Measurements from ENCODE around the gene LRRTM3.

LRRTM3 gene

GRCh38 chr10:67049988-67050387 lies 124.2 kb downstream of the LRRTM3 start:
- Histone ChIP-seq H3K27me3 (no peaks in the 10 kb centered on the region), H3K4me2 (no peak overlapping the region), H3K4me1 (no peaks in the 10 kb centered on the region), H3K4me3 (no peak overlapping the region), H3K9me3 (no peaks in the 10 kb centered on the region), H3K36me3 (no peaks in the 10 kb centered on the region), H3K9ac (no peak overlapping the region), H4K20me1 (no peaks in the 10 kb centered on the region), H3K27ac (no peak overlapping the region)
- no peak for TF ChIP-seq Cebpa-rat (IDR thresholded peaks at IDR 0.05)

- H3K4me1 ChIP-seq, result no peaks in the 10 kb centered on the region
- TF ChIP-seq Cebpa-rat (IDR thresholded peaks at IDR 0.05), result no peak
- H3K27ac ChIP-seq, result no peak overlapping the region
- no peak overlapping the region for H3K9ac ChIP-seq
- no peaks in the 10 kb centered on the region for H4K20me1 ChIP-seq
- H3K9me3 ChIP-seq, result no peaks in the 10 kb centered on the region
- H3K27me3 ChIP-seq, result no peaks in the 10 kb centered on the region
- no peak overlapping the region for H3K4me2 ChIP-seq
- no peak overlapping the region for H3K4me3 ChIP-seq
- no peaks in the 10 kb centered on the region for H3K36me3 ChIP-seq
These were observed 124.6 kb downstream of the LRRTM3 start for GRCh38 chr10:67050415-67050814.

GRCh38 chr10:67072654-67073053 lies 146.8 kb downstream of the LRRTM3 start:
- Histone ChIP-seq H3K4me1 (no peaks in the 10 kb centered on the region), H3K9ac (no peak overlapping the region), H3K27me3 (no peaks in the 10 kb centered on the region), H3K36me3 (no peaks in the 10 kb centered on the region), H3K4me2 (no peak overlapping the region), H4K20me1 (no peaks in the 10 kb centered on the region), H3K4me3 (no peak overlapping the region), H3K27ac (no peak overlapping the region), H3K9me3 (no peaks in the 10 kb centered on the region)
- no peak for TF ChIP-seq Cebpa-rat (IDR thresholded peaks at IDR 0.05)

- Histone ChIP-seq H4K20me1 (no peaks in the 10 kb centered on the region), H3K4me1 (no peaks in the 10 kb centered on the region), H3K9ac (no peak overlapping the region), H3K4me2 (no peak overlapping the region), H3K27me3 (no peaks in the 10 kb centered on the region), H3K36me3 (no peaks in the 10 kb centered on the region), H3K9me3 (no peaks in the 10 kb centered on the region), H3K27ac (no peak overlapping the region), H3K4me3 (no peak overlapping the region)
- no peak for TF ChIP-seq Cebpa-rat (IDR thresholded peaks at IDR 0.05)
These were observed 149.7 kb downstream of the LRRTM3 start for GRCh38 chr10:67075491-67075971.

- Histone ChIP-seq H3K36me3 (no peaks in the 10 kb centered on the region), H3K4me2 (no peak overlapping the region), H3K4me1 (no peaks in the 10 kb centered on the region), H3K9me3 (no peaks in the 10 kb centered on the region), H3K4me3 (no peak overlapping the region), H3K27ac (no peak overlapping the region), H3K9ac (no peak overlapping the region), H4K20me1 (no peaks in the 10 kb centered on the region), H3K27me3 (no peaks in the 10 kb centered on the region)
- no peak for TF ChIP-seq Cebpa-rat (IDR thresholded peaks at IDR 0.05)
These were observed 150.3 kb downstream of the LRRTM3 start for GRCh38 chr10:67076144-67076543.

GRCh38 chr10:67077376-67077775 lies 151.5 kb downstream of the LRRTM3 start:
- H3K4me3 ChIP-seq, result no peak overlapping the region
- no peaks in the 10 kb centered on the region for H4K20me1 ChIP-seq
- H3K27ac ChIP-seq, result no peak overlapping the region
- H3K9me3 ChIP-seq, result no peaks in the 10 kb centered on the region
- TF ChIP-seq Cebpa-rat (IDR thresholded peaks at IDR 0.05), result no peak
- H3K9ac ChIP-seq, result no peak overlapping the region
- H3K4me1 ChIP-seq, result no peaks in the 10 kb centered on the region
- no peaks in the 10 kb centered on the region for H3K36me3 ChIP-seq
- H3K4me2 ChIP-seq, result no peak overlapping the region
- H3K27me3 ChIP-seq, result no peaks in the 10 kb centered on the region

- H4K20me1 ChIP-seq, result no peaks in the 10 kb centered on the region
- no peak for TF ChIP-seq Cebpa-rat (IDR thresholded peaks at IDR 0.05)
- H3K9me3 ChIP-seq, result no peaks in the 10 kb centered on the region
- H3K36me3 ChIP-seq, result no peaks in the 10 kb centered on the region
- H3K4me3 ChIP-seq, result no peak overlapping the region
- no peak overlapping the region for H3K4me2 ChIP-seq
- no peaks in the 10 kb centered on the region for H3K27me3 ChIP-seq
- no peak overlapping the region for H3K27ac ChIP-seq
- no peak overlapping the region for H3K9ac ChIP-seq
- H3K4me1 ChIP-seq, result no peaks in the 10 kb centered on the region
These were observed 153.3 kb downstream of the LRRTM3 start for GRCh38 chr10:67079126-67079525.

- TF ChIP-seq Cebpa-rat (IDR thresholded peaks at IDR 0.05), result no peak
- no peaks in the 10 kb centered on the region for H4K20me1 ChIP-seq
- H3K4me2 ChIP-seq, result no peak overlapping the region
- H3K9ac ChIP-seq, result no peak overlapping the region
- H3K36me3 ChIP-seq, result no peaks in the 10 kb centered on the region
- H3K27me3 ChIP-seq, result no peaks in the 10 kb centered on the region
- H3K4me3 ChIP-seq, result no peak overlapping the region
- no peaks in the 10 kb centered on the region for H3K4me1 ChIP-seq
- no peak overlapping the region for H3K27ac ChIP-seq
- H3K9me3 ChIP-seq, result no peaks in the 10 kb centered on the region
These were observed 160.7 kb downstream of the LRRTM3 start for GRCh38 chr10:67086327-67087134.

GRCh38 chr10:67087135-67087425 lies 161.2 kb downstream of the LRRTM3 start:
- Histone ChIP-seq H3K27me3 (no peaks in the 10 kb centered on the region), H3K9me3 (no peaks in the 10 kb centered on the region), H3K9ac (no peak overlapping the region), H3K4me2 (no peak overlapping the region), H3K4me3 (no peak overlapping the region), H3K36me3 (no peaks in the 10 kb centered on the region), H4K20me1 (no peaks in the 10 kb centered on the region), H3K4me1 (no peaks in the 10 kb centered on the region), H3K27ac (no peak overlapping the region)
- no peak for TF ChIP-seq Cebpa-rat (IDR thresholded peaks at IDR 0.05)

GRCh38 chr10:67088036-67088435 lies 162.2 kb downstream of the LRRTM3 start:
- H3K27me3 ChIP-seq, result no peaks in the 10 kb centered on the region
- no peaks in the 10 kb centered on the region for H3K36me3 ChIP-seq
- no peak overlapping the region for H3K4me2 ChIP-seq
- no peak overlapping the region for H3K9ac ChIP-seq
- H3K4me3 ChIP-seq, result no peak overlapping the region
- TF ChIP-seq Cebpa-rat (IDR thresholded peaks at IDR 0.05), result no peak
- no peaks in the 10 kb centered on the region for H3K4me1 ChIP-seq
- H3K9me3 ChIP-seq, result no peaks in the 10 kb centered on the region
- H3K27ac ChIP-seq, result no peak overlapping the region
- H4K20me1 ChIP-seq, result no peaks in the 10 kb centered on the region

- Histone ChIP-seq H3K9me3 (no peaks in the 10 kb centered on the region), H4K20me1 (no peaks in the 10 kb centered on the region), H3K36me3 (no peaks in the 10 kb centered on the region), H3K27me3 (no peaks in the 10 kb centered on the region), H3K4me2 (no peak overlapping the region), H3K27ac (no peak overlapping the region), H3K4me3 (no peak overlapping the region), H3K9ac (no peak overlapping the region), H3K4me1 (no peaks in the 10 kb centered on the region)
- TF ChIP-seq Cebpa-rat (IDR thresholded peaks at IDR 0.05), result no peak
These were observed 169.7 kb downstream of the LRRTM3 start for GRCh38 chr10:67095531-67095930.
